ENCODE results near the gene KIAA0825. TPM values are rescaled to one million over a fixed set of nuclear protein-coding genes. Genes with fewer than 3 reads are reported as not detected.

The KIAA0825 gene
- total RNA-seq, 2 experiments from 2014 or later, result 1.1 to 1.3 TPM

GRCh38 chr5:94248175-94248875, 370.1 kb downstream of the KIAA0825 start:
- POLR2A ChIA-PET, result no interaction called here
- no peaks in the 10 kb centered on the region for H3K36me3 Mint-ChIP-seq (ENCODE audit: low read depth)
- H3K9me3 Mint-ChIP-seq (ENCODE audit: low read depth), result no peaks in the 10 kb centered on the region
- H3K4me1 Mint-ChIP-seq, result no peaks in the 10 kb centered on the region
- CTCF ChIA-PET, result interaction anchor here (0.5 kb wide), 1 partner anchor 123 kb away, joined by 3 read pairs; no protein-coding TSS in a partner anchor
- ATAC-seq, result no peak
- H3K27ac Mint-ChIP-seq, result no peak overlapping the region
- intact Hi-C loops (cut with DNase I, micrococcal nuclease), result no loop called here
- DNase-seq, result no peak
- H3K27me3 Mint-ChIP-seq, result no peaks in the 10 kb centered on the region
- H3K4me3 Mint-ChIP-seq, result no peak overlapping the region

DNA sequence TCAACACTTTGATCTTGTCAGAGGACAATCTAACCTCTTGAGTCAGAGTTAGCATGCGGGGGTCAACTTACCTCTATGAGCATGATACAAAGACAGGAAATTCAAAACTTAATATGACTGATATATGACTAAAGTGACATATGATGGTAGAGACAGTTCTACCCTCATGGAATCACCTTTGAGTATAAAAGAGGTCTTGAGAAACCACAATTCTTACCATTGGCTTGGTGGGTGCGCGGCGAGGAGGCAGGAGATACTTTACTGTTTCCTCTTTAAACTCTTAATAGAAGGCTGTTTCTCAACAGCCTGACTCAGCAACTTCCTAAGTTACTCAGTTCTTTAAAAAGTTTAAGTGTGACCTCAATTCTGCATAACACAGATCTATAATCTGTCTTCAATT, 372.8 kb downstream of the KIAA0825 start:
- H3K27me3 Mint-ChIP-seq, result no peaks in the 10 kb centered on the region
- ChIA-PET POLR2A (no interaction called here), CTCF (no interaction called here)
- peak; percentile 73 for ATAC-seq
- H3K27ac Mint-ChIP-seq, result no peak overlapping the region
- H3K9me3 Mint-ChIP-seq (ENCODE audit: low read depth), result no peaks in the 10 kb centered on the region
- H3K4me3 Mint-ChIP-seq, result no peak overlapping the region
- peak; percentile 25 for DNase-seq
- no peaks in the 10 kb centered on the region for H3K36me3 Mint-ChIP-seq (ENCODE audit: low read depth)
- no peaks in the 10 kb centered on the region for H3K4me1 Mint-ChIP-seq
- intact Hi-C loops (cut with DNase I, micrococcal nuclease), result no loop called here

GRCh38 chr5:94244921-94245320, 373.5 kb downstream of the KIAA0825 start:
- Mint-ChIP-seq H3K27me3 (no peaks in the 10 kb centered on the region), H3K9me3 (ENCODE audit: low read depth) (no peaks in the 10 kb centered on the region), H3K27ac (no peak overlapping the region), H3K4me1 (no peaks in the 10 kb centered on the region), H3K36me3 (ENCODE audit: low read depth) (no peaks in the 10 kb centered on the region), H3K4me3 (no peak overlapping the region)
- DNase-seq, result no peak
- intact Hi-C loops (cut with DNase I, micrococcal nuclease), result no loop called here
- POLR2A ChIA-PET, result no interaction called here
- CTCF ChIA-PET, result no interaction called here
- no peak for ATAC-seq

GRCh38 chr5:94243612-94244011, 374.8 kb downstream of the KIAA0825 start:
- ATAC-seq, result no peak
- intact Hi-C loops (cut with DNase I, micrococcal nuclease), result no loop called here
- Mint-ChIP-seq H3K4me3 (no peak overlapping the region), H3K4me1 (no peaks in the 10 kb centered on the region), H3K9me3 (ENCODE audit: low read depth) (no peaks in the 10 kb centered on the region), H3K27ac (no peak overlapping the region), H3K27me3 (no peaks in the 10 kb centered on the region), H3K36me3 (ENCODE audit: low read depth) (no peaks in the 10 kb centered on the region)
- DNase-seq, result no peak
- POLR2A ChIA-PET, result no interaction called here
- CTCF ChIA-PET, result interaction anchor here (0.7 to 1.1 kb wide), 3 partner anchors 8 to 84 kb away, joined by 3 to 4 read pairs (median 4); no protein-coding TSS in a partner anchor

DNA sequence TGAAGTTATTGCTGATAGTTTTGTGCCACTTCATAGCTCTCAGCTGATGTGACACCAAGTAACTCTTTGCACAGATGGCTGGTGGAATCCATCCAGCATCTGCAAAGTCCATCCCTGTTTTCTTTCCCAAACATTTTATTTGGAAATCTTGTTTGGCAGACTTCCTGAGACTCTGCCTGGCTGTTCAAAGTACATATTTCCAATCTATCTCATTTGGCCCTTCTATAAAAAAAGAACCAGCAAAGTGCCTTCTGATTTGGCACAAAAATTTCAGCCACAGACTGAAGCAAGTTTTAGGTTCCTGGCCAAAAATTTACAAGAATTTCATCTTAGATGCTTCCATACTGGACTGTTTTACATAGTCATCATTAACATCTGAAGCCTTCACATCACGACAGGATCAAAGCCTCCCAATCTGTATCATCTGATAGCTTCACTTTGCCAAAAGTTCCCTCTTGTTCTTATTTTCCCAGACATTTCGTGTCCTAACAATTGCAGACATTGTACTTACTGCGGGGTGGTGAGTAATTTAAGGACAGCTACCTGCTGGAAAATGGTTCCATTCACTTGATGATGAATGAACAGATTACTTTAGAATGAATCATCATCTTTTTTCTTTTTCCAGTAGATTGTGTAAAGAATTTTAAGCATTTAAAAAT, 377.3 kb downstream of the KIAA0825 start:
- Mint-ChIP-seq H3K9me3 (ENCODE audit: low read depth) (peaks cover 1% of the 10 kb centered on the region), H3K4me3 (no peak overlapping the region), H3K36me3 (ENCODE audit: low read depth) (no peaks in the 10 kb centered on the region), H3K27me3 (no peaks in the 10 kb centered on the region), H3K4me1 (no peaks in the 10 kb centered on the region), H3K27ac (no peak overlapping the region)
- DNase-seq (no peak), ATAC-seq (no peak)
- POLR2A ChIA-PET, result no interaction called here
- intact Hi-C loops (cut with DNase I, micrococcal nuclease), result no loop called here
- CTCF ChIA-PET, result no interaction called here

GRCh38 chr5:94240596-94240992, 377.8 kb downstream of the KIAA0825 start:
- Mint-ChIP-seq H3K27ac (no peak overlapping the region), H3K9me3 (ENCODE audit: low read depth) (peaks cover 6% of the 10 kb centered on the region), H3K4me1 (no peaks in the 10 kb centered on the region), H3K4me3 (no peak overlapping the region), H3K27me3 (no peaks in the 10 kb centered on the region), H3K36me3 (ENCODE audit: low read depth) (no peaks in the 10 kb centered on the region)
- DNase-seq (no peak), ATAC-seq (no peak)
- POLR2A ChIA-PET, result no interaction called here
- CTCF ChIA-PET, result no interaction called here
- intact Hi-C loops (cut with DNase I, micrococcal nuclease), result no loop called here

DNA sequence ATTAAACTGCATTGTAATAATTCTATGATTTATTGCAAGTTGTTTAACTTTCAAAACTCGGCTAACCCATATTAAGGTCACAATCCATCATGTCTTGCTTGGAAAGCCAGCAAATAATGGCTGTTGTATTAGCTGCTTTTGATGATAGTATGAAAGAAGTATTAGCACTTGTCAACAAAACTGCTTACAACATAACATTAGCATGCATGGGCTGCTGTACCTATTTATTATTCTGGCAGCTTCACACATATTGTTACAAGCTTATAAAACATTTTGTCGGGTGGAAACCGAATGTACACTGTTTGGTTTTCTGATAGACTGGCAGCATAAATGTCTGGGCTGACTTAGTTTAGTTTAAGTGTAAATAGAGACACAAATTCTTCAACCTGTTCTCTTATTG, 378.3 kb downstream of the KIAA0825 start:
- CTCF ChIA-PET, result no interaction called here
- H3K4me3 Mint-ChIP-seq, result no peak overlapping the region
- H3K36me3 Mint-ChIP-seq (ENCODE audit: low read depth), result no peaks in the 10 kb centered on the region
- intact Hi-C loops (cut with DNase I, micrococcal nuclease), result no loop called here
- POLR2A ChIA-PET, result no interaction called here
- H3K9me3 Mint-ChIP-seq (ENCODE audit: low read depth), result peaks cover 6% of the 10 kb centered on the region
- no peak for ATAC-seq
- H3K27me3 Mint-ChIP-seq, result no peaks in the 10 kb centered on the region
- DNase-seq, result no peak
- no peak overlapping the region for H3K27ac Mint-ChIP-seq
- no peaks in the 10 kb centered on the region for H3K4me1 Mint-ChIP-seq

- H3K27ac Mint-ChIP-seq, result no peak overlapping the region
- H3K4me1 Mint-ChIP-seq, result no peaks in the 10 kb centered on the region
- H3K36me3 Mint-ChIP-seq (ENCODE audit: low read depth), result no peaks in the 10 kb centered on the region
- no peak for DNase-seq
- ATAC-seq, result no peak
- intact Hi-C loops (cut with DNase I, micrococcal nuclease), result no loop called here
- H3K4me3 Mint-ChIP-seq, result no peak overlapping the region
- ChIA-PET POLR2A (no interaction called here), CTCF (no interaction called here)
- H3K9me3 Mint-ChIP-seq (ENCODE audit: low read depth), result peaks cover 6% of the 10 kb centered on the region
- H3K27me3 Mint-ChIP-seq, result no peaks in the 10 kb centered on the region
Observed at GRCh38 chr5:94239266-94239665, 379.1 kb downstream of the KIAA0825 start.

DNA sequence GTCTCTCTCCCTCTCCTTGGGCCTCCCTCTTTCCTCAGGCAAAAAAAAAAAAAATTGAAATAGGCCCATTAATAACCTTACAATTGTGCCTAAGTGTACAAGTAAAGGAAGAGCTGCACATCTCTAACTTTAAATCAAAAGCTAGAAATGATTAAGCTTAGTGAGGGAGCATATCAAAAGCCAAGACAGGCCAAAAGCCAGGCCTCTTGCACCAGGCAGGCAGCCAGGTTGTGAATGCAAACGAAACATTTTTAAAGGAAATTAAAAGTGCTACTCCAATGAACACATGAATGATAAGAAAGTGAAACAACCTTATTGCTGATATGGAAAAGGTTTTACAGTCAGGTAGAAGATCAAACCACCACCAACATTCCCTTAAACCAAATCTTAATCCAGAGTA, 383.4 kb downstream of the KIAA0825 start:
- no peak overlapping the region for H3K27ac Mint-ChIP-seq
- POLR2A ChIA-PET, result interaction anchor here (0.7 kb wide), 1 partner anchor 41 kb away, joined by 3 read pairs; no protein-coding TSS in a partner anchor
- no peaks in the 10 kb centered on the region for H3K4me1 Mint-ChIP-seq
- DNase-seq (no peak), ATAC-seq (no peak)
- CTCF ChIA-PET, result no interaction called here
- H3K36me3 Mint-ChIP-seq (ENCODE audit: low read depth), result no peaks in the 10 kb centered on the region
- no peak overlapping the region for H3K4me3 Mint-ChIP-seq
- intact Hi-C loops (cut with DNase I, micrococcal nuclease), result no loop called here
- peaks cover 6% of the 10 kb centered on the region for H3K9me3 Mint-ChIP-seq (ENCODE audit: low read depth)
- H3K27me3 Mint-ChIP-seq, result no peaks in the 10 kb centered on the region

DNA sequence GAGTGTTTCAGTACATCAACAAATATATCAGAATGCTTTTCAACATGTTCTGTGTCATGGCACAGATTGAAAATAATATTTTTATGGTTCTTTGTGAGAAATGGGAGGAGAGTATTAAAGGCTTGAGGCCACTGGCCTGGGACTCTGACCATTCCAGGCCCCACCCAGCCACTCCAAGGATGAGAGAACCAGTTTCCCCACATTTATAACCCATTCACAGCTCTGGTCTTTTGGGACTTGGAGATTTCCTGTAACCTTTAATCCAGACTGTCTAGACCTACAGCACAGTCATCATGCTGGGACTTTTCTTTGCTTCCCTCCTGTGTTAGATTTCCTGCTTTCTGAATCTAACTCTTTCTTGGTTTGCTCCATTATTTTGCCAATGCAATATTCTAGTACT, 389.6 kb downstream of the KIAA0825 start:
- Mint-ChIP-seq H3K4me1 (no peaks in the 10 kb centered on the region), H3K9me3 (ENCODE audit: low read depth) (no peaks in the 10 kb centered on the region), H3K36me3 (ENCODE audit: low read depth) (no peaks in the 10 kb centered on the region), H3K27ac (no peak overlapping the region), H3K27me3 (no peaks in the 10 kb centered on the region), H3K4me3 (no peak overlapping the region)
- intact Hi-C loops (cut with DNase I, micrococcal nuclease), result no loop called here
- ChIA-PET POLR2A (no interaction called here), CTCF (no interaction called here)
- DNase-seq, result no peak
- ATAC-seq, result no peak

DNA sequence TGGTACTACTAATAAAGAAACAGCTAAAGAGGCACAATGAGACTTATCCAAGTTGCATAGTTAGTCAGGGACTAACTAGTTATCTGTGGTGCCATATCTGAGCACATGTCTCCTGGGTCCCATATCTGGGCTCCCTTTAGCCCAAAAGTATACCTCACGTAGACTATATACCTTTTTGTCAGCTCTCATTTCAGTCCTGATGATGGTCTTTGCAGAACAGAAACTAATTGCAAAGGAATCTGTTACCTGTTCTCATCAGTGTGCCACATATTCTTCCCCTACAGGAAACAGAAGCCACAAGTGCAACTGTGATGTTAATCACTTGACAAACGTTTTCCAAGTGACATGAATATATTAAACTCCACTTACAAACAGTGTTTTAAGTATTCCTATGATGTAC, 395.2 kb downstream of the KIAA0825 start:
- Mint-ChIP-seq H3K36me3 (ENCODE audit: low read depth) (no peaks in the 10 kb centered on the region), H3K27me3 (no peaks in the 10 kb centered on the region), H3K4me1 (peaks cover 6% of the 10 kb centered on the region), H3K9me3 (ENCODE audit: low read depth) (no peaks in the 10 kb centered on the region), H3K27ac (no peak overlapping the region), H3K4me3 (no peak overlapping the region)
- peak; percentile 65 for ATAC-seq
- ChIA-PET POLR2A (no interaction called here), CTCF (no interaction called here)
- intact Hi-C loops (cut with DNase I, micrococcal nuclease), result no loop called here
- DNase-seq, result no peak

GRCh38 chr5:94218374-94218773, 400.0 kb downstream of the KIAA0825 start:
- POLR2A ChIA-PET, result no interaction called here
- CTCF ChIA-PET, result interaction anchor here (1.0 kb wide), 1 partner anchor 25 kb away, joined by 4 read pairs; no protein-coding TSS in a partner anchor

More at GRCh38 chr5:94218374-94218773, 400.0 kb downstream of the KIAA0825 start:
- Mint-ChIP-seq H3K9me3 (ENCODE audit: low read depth) (no peaks in the 10 kb centered on the region), H3K27ac (no peak overlapping the region), H3K4me3 (no peak overlapping the region), H3K36me3 (ENCODE audit: low read depth) (no peaks in the 10 kb centered on the region), H3K27me3 (no peaks in the 10 kb centered on the region), H3K4me1 (peaks cover 5% of the 10 kb centered on the region)
- intact Hi-C loops (cut with DNase I, micrococcal nuclease), result no loop called here
- no peak for DNase-seq
- ATAC-seq, result no peak

Data from activated CD4-positive, alpha-beta T cell treated with anti-CD3 and anti-CD28 coated beads for 36 hours (primary cell).